ENCODE data around the gene CELF4.

Gene CELF4

DNA sequence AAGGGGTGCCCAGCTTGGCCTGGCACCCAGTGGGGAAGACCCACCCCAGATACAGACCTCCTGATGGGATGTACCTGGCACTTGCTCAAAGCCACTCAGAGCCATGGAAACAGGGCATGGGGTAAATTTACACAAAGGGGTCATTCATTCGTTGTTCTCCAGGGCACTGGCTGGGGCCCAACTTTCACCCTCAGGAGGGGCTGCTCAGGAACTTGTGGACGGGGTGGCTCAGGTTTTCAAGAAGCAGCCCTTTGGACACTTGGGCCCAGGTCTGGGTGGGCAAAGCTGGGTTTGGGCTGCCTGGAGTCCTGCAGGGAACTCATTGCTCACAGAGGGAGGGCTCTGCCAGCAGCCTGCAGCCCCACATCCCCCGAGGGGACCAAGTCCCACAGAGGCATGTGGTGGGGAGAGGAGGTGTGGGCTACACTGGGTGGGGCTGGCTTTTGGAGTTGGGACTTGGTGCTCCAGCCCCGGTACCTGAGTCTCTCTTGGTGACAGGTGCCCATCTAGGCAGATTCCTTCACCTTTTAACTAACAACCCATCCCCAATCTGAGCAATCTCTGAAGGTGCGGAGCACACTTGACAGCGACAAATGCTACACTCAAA is 172.3 kb downstream of the CELF4 start:
- DNase-seq (ENCODE audit: low read depth) = no peak

DNA sequence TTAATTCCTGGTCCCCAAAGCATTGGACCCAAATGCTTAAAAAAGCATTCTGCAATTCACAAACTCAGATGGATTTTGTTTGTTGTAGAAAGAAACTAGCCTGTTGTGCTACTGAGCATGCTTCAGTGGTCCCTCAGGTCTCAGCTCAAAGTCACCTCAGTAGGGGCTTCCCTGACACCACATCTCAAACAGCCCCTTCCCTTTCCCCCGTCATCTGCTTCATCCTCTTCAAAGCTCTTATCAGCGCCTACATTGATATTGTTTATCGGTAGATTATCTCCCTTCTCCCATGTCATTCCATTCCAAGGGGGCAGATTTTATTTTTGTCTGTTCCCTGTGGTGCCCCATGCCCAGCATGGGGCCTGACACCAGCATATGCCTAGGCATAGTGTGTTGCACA is 172.9 kb downstream of the CELF4 start:
- no peak for DNase-seq (ENCODE audit: low read depth)
- TF ChIP-seq, protein P1, sequence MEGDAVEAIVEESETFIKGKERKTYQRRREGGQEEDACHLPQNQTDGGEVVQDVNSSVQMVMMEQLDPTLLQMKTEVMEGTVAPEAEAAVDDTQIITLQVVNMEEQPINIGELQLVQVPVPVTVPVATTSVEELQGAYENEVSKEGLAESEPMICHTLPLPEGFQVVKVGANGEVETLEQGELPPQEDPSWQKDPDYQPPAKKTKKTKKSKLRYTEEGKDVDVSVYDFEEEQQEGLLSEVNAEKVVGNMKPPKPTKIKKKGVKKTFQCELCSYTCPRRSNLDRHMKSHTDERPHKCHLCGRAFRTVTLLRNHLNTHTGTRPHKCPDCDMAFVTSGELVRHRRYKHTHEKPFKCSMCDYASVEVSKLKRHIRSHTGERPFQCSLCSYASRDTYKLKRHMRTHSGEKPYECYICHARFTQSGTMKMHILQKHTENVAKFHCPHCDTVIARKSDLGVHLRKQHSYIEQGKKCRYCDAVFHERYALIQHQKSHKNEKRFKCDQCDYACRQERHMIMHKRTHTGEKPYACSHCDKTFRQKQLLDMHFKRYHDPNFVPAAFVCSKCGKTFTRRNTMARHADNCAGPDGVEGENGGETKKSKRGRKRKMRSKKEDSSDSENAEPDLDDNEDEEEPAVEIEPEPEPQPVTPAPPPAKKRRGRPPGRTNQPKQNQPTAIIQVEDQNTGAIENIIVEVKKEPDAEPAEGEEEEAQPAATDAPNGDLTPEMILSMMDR (conservative IDR thresholded peaks at IDR 0.05; ENCODE audit: control insufficient read depth, insufficient read depth, low read depth, low read length) = no peak
- no peak overlapping the region for H3K4me3 ChIP-seq (ENCODE audit: control insufficient read depth, low read depth, low read length)

More for the DNA sequence above, 172.3 kb downstream of the CELF4 start:
- no peak overlapping the region for H3K4me3 ChIP-seq (ENCODE audit: control insufficient read depth, low read depth, low read length)
- TF ChIP-seq, protein P1 (conservative IDR thresholded peaks at IDR 0.05; ENCODE audit: control insufficient read depth, insufficient read depth, low read depth, low read length) = no peak

DNA sequence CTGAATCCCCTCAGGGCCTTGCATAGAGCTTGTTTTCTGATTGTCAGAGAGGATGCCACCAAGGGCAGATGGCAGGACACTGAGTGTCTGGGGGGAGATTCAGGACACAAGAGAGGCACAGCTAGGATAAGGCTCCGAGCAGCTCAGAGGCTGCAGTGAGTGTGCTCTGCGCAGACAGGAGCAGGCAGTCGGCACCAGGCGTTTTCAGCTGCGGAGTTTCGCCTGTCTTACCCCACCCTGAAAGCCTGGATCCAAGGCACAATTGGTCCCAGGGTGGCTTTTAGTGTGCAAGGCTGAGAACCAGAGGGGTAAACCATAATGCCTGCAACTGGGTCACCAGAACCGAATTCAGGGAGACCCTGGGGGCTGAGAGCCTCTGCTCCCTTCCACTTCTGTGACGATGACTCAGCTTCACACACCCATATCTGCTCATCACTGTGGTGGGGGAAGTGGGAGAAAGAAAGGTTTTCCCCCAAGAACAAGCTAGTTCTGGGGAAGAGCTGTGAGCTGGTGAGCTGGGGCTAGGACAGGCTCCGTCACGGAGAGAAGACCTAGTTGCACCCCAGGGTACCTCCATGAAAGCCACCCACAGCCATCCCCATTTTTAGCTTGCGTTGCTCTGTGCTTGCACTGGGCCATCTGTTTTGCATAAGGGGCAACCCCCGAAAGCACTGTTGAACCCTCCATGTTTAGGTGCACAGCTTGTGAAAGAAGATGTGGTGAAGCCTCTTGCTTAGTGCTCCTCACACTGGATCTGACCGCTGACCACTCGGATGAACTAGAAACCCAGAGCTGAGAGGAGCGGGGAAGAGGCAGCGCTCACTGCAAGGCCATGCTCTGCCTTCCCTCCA is 173.7 kb downstream of the CELF4 start:
- H3K4me3 ChIP-seq (ENCODE audit: control insufficient read depth, low read depth, low read length) = no peak overlapping the region
- TF ChIP-seq, protein P1 (conservative IDR thresholded peaks at IDR 0.05; ENCODE audit: control insufficient read depth, insufficient read depth, low read depth, low read length) = no peak
- no peak for DNase-seq (ENCODE audit: low read depth)

DNA sequence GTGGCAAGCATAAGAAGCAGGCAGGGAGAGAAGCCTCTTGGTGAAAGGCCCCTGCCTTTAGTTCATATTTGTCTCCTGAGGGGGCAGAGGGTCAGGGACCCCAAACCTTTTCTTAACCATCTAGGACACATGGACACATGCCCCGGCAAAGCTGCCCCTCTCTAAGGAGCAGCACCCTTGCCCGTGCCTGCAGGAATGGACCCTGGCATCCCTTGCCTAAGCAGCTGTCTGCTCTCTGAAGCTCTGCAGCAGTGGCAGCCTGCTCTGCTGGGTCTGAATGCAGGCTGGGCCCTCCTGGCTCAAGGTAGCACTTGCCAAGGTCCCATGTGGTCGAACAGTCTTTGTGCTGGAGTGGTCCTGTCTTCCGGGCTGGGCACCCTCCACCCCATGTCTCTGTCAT is 174.4 kb downstream of the CELF4 start:
- no peak for DNase-seq (ENCODE audit: low read depth)
- TF ChIP-seq, protein P1 (conservative IDR thresholded peaks at IDR 0.05; ENCODE audit: control insufficient read depth, insufficient read depth, low read depth, low read length) = no peak
- no peak overlapping the region for H3K4me3 ChIP-seq (ENCODE audit: control insufficient read depth, low read depth, low read length)

DNA sequence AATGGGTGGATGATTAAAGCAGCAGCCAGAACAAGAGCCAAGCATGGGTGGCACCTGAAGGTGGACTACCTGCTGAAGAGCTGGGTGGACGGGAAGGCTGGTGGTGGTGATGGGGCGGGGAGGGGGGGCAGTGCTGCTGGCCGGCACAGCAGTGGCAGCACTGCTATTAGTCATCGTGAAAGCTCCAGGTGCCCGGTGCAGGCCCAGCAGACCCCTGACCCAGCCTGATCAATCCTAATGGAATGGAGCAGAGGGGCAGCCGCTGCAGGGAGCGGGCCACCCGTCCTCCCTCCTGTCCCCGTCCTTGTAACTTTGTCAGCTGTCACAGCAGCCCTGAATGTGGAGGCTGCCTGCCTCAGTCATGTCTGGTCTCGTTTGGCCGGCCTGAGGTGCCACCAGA is 174.9 kb downstream of the CELF4 start:
- DNase-seq (ENCODE audit: low read depth) = no peak
- TF ChIP-seq, protein P1 (conservative IDR thresholded peaks at IDR 0.05; ENCODE audit: control insufficient read depth, insufficient read depth, low read depth, low read length) = no peak
- H3K4me3 ChIP-seq (ENCODE audit: control insufficient read depth, low read depth, low read length) = no peak overlapping the region

DNA sequence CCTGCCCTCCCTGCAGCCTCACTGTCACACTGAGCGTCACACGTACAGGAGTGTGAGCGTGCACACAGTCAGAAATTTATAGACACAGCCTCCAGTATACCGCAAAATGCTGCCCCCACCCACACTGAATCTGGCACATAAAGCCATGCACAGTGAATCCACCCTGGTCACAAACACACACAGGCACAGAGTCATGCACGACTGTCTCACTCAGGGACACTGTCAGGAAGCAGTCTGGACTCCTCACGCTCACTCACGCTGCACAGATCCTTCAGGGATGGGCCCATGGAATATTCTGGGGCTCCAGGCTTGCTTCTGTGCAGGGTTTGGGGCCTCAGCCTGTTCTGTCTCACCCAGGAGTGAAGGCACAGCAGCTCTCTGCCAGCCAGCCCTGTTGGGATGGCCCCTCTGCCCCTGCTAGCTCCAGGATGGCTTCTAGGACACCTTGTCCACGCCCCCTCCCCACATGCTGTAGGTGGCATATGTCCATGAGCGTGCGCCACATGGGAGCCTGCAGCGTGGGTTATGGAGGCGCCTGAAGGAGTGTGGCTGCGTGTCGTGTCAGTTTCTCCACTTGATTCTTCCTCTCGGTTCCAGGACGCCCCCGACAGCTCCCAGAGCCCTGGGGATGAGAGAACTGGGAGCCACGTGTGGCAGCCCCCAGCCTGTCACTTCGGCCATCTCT is 175.8 kb downstream of the CELF4 start:
- TF ChIP-seq, protein P1 (conservative IDR thresholded peaks at IDR 0.05; ENCODE audit: control insufficient read depth, insufficient read depth, low read depth, low read length) = no peak
- DNase-seq (ENCODE audit: low read depth) = no peak
- H3K4me3 ChIP-seq (ENCODE audit: control insufficient read depth, low read depth, low read length) = no peak overlapping the region

Measured in fibroblast of mammary gland (primary cell).